GM12878 (cell line): ENCODE measurements around the gene JAKMIP1. TPM values are rescaled to one million over a fixed set of nuclear protein-coding genes. Genes with fewer than 3 reads are reported as not detected.

Experiments used
- ATAC-seq: fragments of 200-7000 bp; cut with Tn5 transposase; 3 replicates; pipeline ENCODE4 v1.9.1; 2020; ENCODE audit warnings: mild to moderate bottlenecking, moderate library complexity
- BruUV-seq: library from RNA; stranded (reverse); fragments of 400-500 nt; replicated peaks from 2 replicates; lab custom pipeline; 2021; lab: Mats Ljungman, UMichigan
- CTCF ChIA-PET: fragments of 300-600 bp; sonication (Branson Sonifier 250); formaldehyde crosslinking; extraction: SDS; loops from one replicate; lab custom pipeline; 2021; ENCODE audit warnings: inconsistent platforms; lab: Yijun Ruan, JAX
- POLR2A ChIA-PET: fragments of 350-600 bp; formaldehyde crosslinking; extraction: SDS; loops from one replicate; lab custom pipeline; 2021; ENCODE audit warnings: inconsistent platforms; lab: Charles Lee
- RAD21 ChIA-PET: fragments of 300-600 bp; sonication (Branson Sonifier 250); formaldehyde crosslinking; loops from one replicate; lab custom pipeline; 2023; ENCODE audit warnings: antibody characterized with exemption; ENCODE audit not compliant: unreplicated experiment; lab: Charles Lee
- SMC1A ChIA-PET: fragments of 300-600 bp; sonication (Branson Sonifier 250); formaldehyde crosslinking; loops from one replicate; lab custom pipeline; 2023; ENCODE audit not compliant: unreplicated experiment, uncharacterized antibody; lab: Charles Lee
- DNase-seq: peaks from one replicate; pipeline ENCODE4 v3.0.0-alpha.2; 2011; ENCODE audit warnings: low read depth, low spot score
- FAIRE-seq: peaks from 3 replicates; lab custom pipeline; 2011; peaks lifted over from hg19 to GRCh38; lab: Jason Lieb, UNC
- H2AFZ ChIP-seq: 2 replicates; pipeline ENCODE4 v1.6.0; 2011; ENCODE audit warnings: low read depth, low read length, control low read depth; ENCODE audit not compliant: control insufficient read depth
- H3K27ac ChIP-seq: 2 replicates; pipeline ENCODE4 v1.5.1; 2011; ENCODE audit warnings: control low read depth; ENCODE audit not compliant: control insufficient read depth, insufficient read depth
- H3K27me3 ChIP-seq, 2 experiments: replicated peaks in 1 of 2; 2 replicates each; pipeline versions ENCODE4 v1.6.0 to v1.6.1; 2011; ENCODE audit warnings: low read length in 1 of 2; ENCODE audit not compliant: control insufficient read depth in 2 of 2, insufficient read depth in 2 of 2
- H3K36me3 ChIP-seq, 2 experiments: 2 replicates each; pipeline ENCODE4 v1.5.1; 2011; ENCODE audit warnings: low read length in 1 of 2; ENCODE audit not compliant: control insufficient read depth in 2 of 2, insufficient read depth in 2 of 2
- H3K4me1 ChIP-seq: 2 replicates; pipeline ENCODE4 v1.6.1; 2011; ENCODE audit warnings: mild to moderate bottlenecking, low read length, moderate library complexity, mixed read lengths; ENCODE audit not compliant: control insufficient read depth, insufficient read depth
- H3K4me2 ChIP-seq: 2 replicates; pipeline ENCODE4 v1.6.0; 2011; ENCODE audit warnings: control low read depth; ENCODE audit not compliant: control insufficient read depth, insufficient read depth
- H3K4me3 ChIP-seq: fragments of 200-600 bp; sonication (generic); 2 replicates; pipeline ENCODE4 v1.5.1; 2016
- H3K79me2 ChIP-seq: 2 replicates; pipeline ENCODE4 v1.6.0; 2011; ENCODE audit warnings: low read length; ENCODE audit not compliant: control insufficient read depth, insufficient read depth
- H3K9ac ChIP-seq: 2 replicates; pipeline ENCODE4 v1.8.0; 2011; ENCODE audit warnings: low read length, control low read depth, mixed read lengths; ENCODE audit not compliant: control insufficient read depth, insufficient read depth
- H3K9me3 ChIP-seq: replicated peaks from 3 replicates; pipeline ENCODE4 v1.5.1; 2011; ENCODE audit warnings: mild to moderate bottlenecking, low read length; ENCODE audit not compliant: control insufficient read depth, insufficient read depth
- H4K20me1 ChIP-seq: 2 replicates; pipeline ENCODE4 v1.6.0; 2011; ENCODE audit not compliant: control insufficient read depth, insufficient read depth
- BHLHE40 ChIP-seq, 2 experiments: fragments of 450-650 bp in 1 of 2; IDR thresholded peaks; 2 replicates each; pipeline ENCODE4 v1.6.1; 2011 to 2017; ENCODE audit warnings: low read depth in 2 of 2, borderline replicate concordance in 1 of 2, improper control_type of control experiment in 1 of 2, low read length in 1 of 2, mild to moderate bottlenecking in 1 of 2
- DPF2 ChIP-seq: fragments of 450-650 bp; IDR thresholded peaks from 2 replicates; pipeline ENCODE4 v1.6.1; 2017; ENCODE audit warnings: mild to moderate bottlenecking
- SMARCA5 ChIP-seq: fragments of 450-650 bp; IDR thresholded peaks from 2 replicates; pipeline ENCODE4 v1.6.1; 2017; ENCODE audit warnings: mild to moderate bottlenecking
- WGBS: methylation state at CpG from one replicate; pipeline ENCODE4 v1.1.6; 2016; ENCODE audit warnings: low lambda C conversion rate; ENCODE audit not compliant: insufficient replicate concordance, insufficient coverage; ENCODE audit errors: missing lambda C conversion rate; 5-methylcytosine and 5-hydroxymethylcytosine counted together
- in situ Hi-C: fragments of 300-500 bp; cut with MboI; formaldehyde crosslinking; loops from 9 replicates; pipeline ENCODE4 v1.14.3; 2018; ENCODE audit warnings: mixed read lengths
- intact Hi-C: fragments of 100-400 bp; cut with micrococcal nuclease; formaldehyde crosslinking; loops from one replicate; pipeline ENCODE4 v1.14.2; 2022; ENCODE audit not compliant: unreplicated experiment
- polyA plus RNA-seq, 11 experiments: library from polyadenylated mRNA; depleted of rRNA in 4 of 11; unstranded in 6 of 11; stranded (reverse) in 5 of 11; fragments of >200 nt; fragmentation: Nextera tagmentation in 4 of 11; fragmentation: Illumina TruSeq in 1 of 11; extraction: Ambion mirVana in 4 of 11; extraction: Trizol in 1 of 11; gene quantifications; 1 replicate in 1 of 11; 2 replicates in 10 of 11; pipeline versions ENCODE4 v1.2.1 to v1.2.3, GENCODE V29; 2011 to 2016; ENCODE audit warnings: inconsistent platforms in 2 of 11, missing spikeins in 2 of 11, low read depth in 1 of 11
- total RNA-seq, 4 experiments: library from RNA; depleted of rRNA in 3 of 4; stranded (reverse); fragments of >200 nt in 3 of 4; fragmentation: Illumina TruSeq in 1 of 4; extraction: Trizol in 1 of 4; gene quantifications; 2 replicates each; pipeline versions ENCODE4 v1.2.1 to v1.2.3, GENCODE V29; 2013 to 2021
- TF ChIP-seq, protein P1 (sequence below): fragments of 450-650 bp; IDR thresholded peaks from 2 replicates; pipeline ENCODE4 v1.6.1; 2017; ENCODE audit warnings: mild to moderate bottlenecking, moderate library complexity

JAKMIP1 gene
- total and polyA plus RNA-seq, 10 of the 15 experiments (the other 5 are each of a cell fraction or from before 2014, with no cell fraction given), result 0.52 to 16.7 (median 12.3) TPM

DNA sequence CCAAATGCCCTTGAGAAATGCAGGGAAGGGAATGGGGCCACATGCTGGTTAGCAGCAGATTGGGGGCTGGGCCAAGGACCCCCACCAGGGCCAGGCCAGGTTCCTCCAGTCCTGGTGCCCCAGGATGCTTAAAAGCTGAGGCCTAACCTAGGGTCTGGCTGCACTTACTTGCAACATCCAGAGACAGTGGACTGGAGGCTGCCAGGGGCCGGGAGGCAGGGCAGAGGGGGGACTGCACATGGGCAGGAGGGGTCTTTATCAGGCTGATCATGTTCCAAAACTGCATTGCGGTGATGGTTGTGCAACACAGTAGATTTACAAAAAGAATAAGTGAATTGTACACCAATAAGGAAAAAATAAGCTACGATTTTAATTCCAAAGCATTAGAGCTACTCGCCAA, 145.3 kb downstream of the JAKMIP1 start:
- Histone ChIP-seq H3K79me2 (no peaks in the 10 kb centered on the region), H3K27me3 (no peaks in the 10 kb centered on the region), H4K20me1 (no peaks in the 10 kb centered on the region), H3K9ac (no peak overlapping the region), H3K4me3 (no peak overlapping the region), H3K9me3 (peaks cover 18% of the 10 kb centered on the region), H3K4me1 (no peaks in the 10 kb centered on the region), H3K27ac (no peak overlapping the region), H2AFZ (no peak overlapping the region), H3K4me2 (no peak overlapping the region), H3K36me3 (peaks cover 3 to 15% of the 10 kb centered on the region in 2 experiments; a peak in 3 of 4 replicates)
- SMC1A ChIA-PET, result no interaction called here
- ATAC-seq (no peak), DNase-seq (no peak), FAIRE-seq (no peak)
- TF ChIP-seq SMARCA5 (no peak), BHLHE40 (IDR thresholded peaks at IDR 0.05; ENCODE audit: borderline replicate concordance in 1 of 2, low read depth in 2 of 2, low read length in 1 of 2) (no peak), DPF2 (no peak)
- TF ChIP-seq, protein P1, sequence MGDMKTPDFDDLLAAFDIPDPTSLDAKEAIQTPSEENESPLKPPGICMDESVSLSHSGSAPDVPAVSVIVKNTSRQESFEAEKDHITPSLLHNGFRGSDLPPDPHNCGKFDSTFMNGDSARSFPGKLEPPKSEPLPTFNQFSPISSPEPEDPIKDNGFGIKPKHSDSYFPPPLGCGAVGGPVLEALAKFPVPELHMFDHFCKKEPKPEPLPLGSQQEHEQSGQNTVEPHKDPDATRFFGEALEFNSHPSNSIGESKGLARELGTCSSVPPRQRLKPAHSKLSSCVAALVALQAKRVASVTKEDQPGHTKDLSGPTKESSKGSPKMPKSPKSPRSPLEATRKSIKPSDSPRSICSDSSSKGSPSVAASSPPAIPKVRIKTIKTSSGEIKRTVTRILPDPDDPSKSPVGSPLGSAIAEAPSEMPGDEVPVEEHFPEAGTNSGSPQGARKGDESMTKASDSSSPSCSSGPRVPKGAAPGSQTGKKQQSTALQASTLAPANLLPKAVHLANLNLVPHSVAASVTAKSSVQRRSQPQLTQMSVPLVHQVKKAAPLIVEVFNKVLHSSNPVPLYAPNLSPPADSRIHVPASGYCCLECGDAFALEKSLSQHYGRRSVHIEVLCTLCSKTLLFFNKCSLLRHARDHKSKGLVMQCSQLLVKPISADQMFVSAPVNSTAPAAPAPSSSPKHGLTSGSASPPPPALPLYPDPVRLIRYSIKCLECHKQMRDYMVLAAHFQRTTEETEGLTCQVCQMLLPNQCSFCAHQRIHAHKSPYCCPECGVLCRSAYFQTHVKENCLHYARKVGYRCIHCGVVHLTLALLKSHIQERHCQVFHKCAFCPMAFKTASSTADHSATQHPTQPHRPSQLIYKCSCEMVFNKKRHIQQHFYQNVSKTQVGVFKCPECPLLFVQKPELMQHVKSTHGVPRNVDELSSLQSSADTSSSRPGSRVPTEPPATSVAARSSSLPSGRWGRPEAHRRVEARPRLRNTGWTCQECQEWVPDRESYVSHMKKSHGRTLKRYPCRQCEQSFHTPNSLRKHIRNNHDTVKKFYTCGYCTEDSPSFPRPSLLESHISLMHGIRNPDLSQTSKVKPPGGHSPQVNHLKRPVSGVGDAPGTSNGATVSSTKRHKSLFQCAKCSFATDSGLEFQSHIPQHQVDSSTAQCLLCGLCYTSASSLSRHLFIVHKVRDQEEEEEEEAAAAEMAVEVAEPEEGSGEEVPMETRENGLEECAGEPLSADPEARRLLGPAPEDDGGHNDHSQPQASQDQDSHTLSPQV, result no peak
- 54% methylated on average over 4 of the region's 4 CpGs for WGBS
- RAD21 ChIA-PET, result no interaction called here
- CTCF ChIA-PET, result no interaction called here
- no TSS peak for BruUV-seq
- POLR2A ChIA-PET, result interaction anchor here (0.5 kb wide), 1 partner anchor 29 kb away, joined by 3 read pairs; no protein-coding TSS in a partner anchor
- intact Hi-C loops (no loop called here), in situ Hi-C loops (no loop called here)
